ENCODE data around the gene HMGA1. TPM values are rescaled to one million over a fixed set of nuclear protein-coding genes. Genes with fewer than 3 reads are reported as not detected.
A peak's percentile ranks its signal among the peaks of the same experiment; 100 is the strongest.
"Not testable (repeated sequence)": the region's sequence is repeated elsewhere in the genome, so short reads cannot be mapped to it uniquely, and the experiment has no call there.

The HMGA1 gene
- total and polyA plus RNA-seq, 12 donors = 14.2 to 54.9 (median 40.9) TPM

DNA sequence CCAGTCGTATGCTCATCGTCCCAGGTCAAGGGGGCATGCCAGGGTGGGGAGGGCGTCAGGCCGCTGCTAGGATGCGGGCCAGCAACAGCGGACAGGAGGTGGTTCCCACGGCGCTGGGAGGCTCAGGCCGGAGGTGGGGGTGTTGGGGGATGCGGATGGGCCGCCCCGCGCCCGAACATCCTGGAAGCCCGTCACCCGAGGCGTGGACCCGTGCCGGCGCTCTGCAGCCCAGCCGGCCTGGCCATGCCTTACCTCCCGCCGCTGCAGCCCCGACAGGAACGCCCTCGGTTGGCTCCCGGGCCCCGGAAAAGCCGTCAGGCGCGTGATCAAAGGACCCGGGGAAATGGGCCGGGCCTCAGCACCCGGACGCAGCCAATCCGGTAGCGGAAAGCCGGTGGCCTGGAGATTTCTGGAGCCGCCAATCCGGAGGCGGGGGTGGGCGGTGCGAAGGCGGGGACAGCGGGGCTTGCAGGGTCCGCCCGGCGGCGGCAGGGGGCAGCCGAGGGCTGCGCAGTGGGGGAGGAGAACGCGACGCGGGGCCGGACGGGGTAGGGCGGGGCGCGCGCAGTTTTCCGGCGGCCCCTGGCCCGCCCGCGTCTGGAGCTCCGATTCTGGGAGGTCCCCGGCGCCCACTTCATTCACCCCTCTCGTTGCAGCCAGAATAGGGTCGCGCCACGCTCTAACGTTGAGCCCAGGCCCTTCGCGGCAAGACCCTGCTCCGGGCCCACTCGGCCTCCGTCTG, 12.2 kb downstream of the HMGA1 start, which contains the start of gene SMIM29:
Gene SMIM29, minus strand, starts transcription at position 280 of the 742 bp plus-strand sequence. CDS start 1,215 bp downstream, outside the sequence.
- H3K27me3 ChIP-seq = no peaks in the 10 kb centered on the region
- H3K4me1 ChIP-seq = peaks cover 9 to 39% (median 28%) of the 10 kb centered on the region in 9 donors
- DNase-seq (peak; percentile 97), ATAC-seq (peak; percentile 89 to 97 (median 94))
- peak; percentile 91 to 100 (median 97) for TF ChIP-seq CTCF (IDR thresholded peaks at IDR 0.05)
- H3K27ac ChIP-seq = peak within 1 kb of the TSS; percentile 68 to 98 (median 95)
- H3K4me3 ChIP-seq = peak within 1 kb of the TSS; percentile 60 to 96 (median 86)
- H3K36me3 ChIP-seq = peaks cover 0 to 6% (median 0%) of the 10 kb centered on the region in 9 donors
- WGBS, 2 donors = 1% methylated on average over 66 to 79 of the region's 79 CpGs
- H3K9me3 ChIP-seq = no peaks in the 10 kb centered on the region
- intact Hi-C loops (cut with DNase I) = loop anchor here (1.0 to 5.0 kb wide), 14 partner anchors 24 to 358 kb away; partner anchors contain the start of gene NUDT3 (in 7 of the 10)

- no peaks in the 10 kb centered on the region for H3K9me3 ChIP-seq
Measured at GRCh38 chr6:34249469-34250261, 13.0 kb downstream of the HMGA1 start.

GRCh38 chr6:34252395-34252794, 15.7 kb downstream of the HMGA1 start:
- H3K4me1 ChIP-seq = peaks cover 0 to 25% (median 17%) of the 10 kb centered on the region in 9 donors
- H3K27me3 ChIP-seq, ATAC-seq, DNase-seq, H3K4me3 ChIP-seq, H3K9me3 ChIP-seq, H3K27ac ChIP-seq, H3K36me3 ChIP-seq: not testable (repeated sequence)
- intact Hi-C loops (cut with DNase I) = loop anchor here in 1 of 10 donors (10.0 kb wide), 1 partner anchor 52 kb away; no protein-coding TSS in a partner anchor
- WGBS, 2 donors = 55 to 62% methylated on average over 2 of the region's 2 CpGs

More at GRCh38 chr6:34249469-34250261, 13.0 kb downstream of the HMGA1 start:
- ATAC-seq = peak in 7 of 8 donors; percentile 31 to 70 (median 41)
- H3K4me3 ChIP-seq = peak overlapping the region; percentile 42 to 96 (median 86)
- H3K27me3 ChIP-seq = no peaks in the 10 kb centered on the region
- no peak for TF ChIP-seq CTCF (IDR thresholded peaks at IDR 0.05)
- 38 to 40% methylated on average over 17 to 18 of the region's 18 CpGs for WGBS, 2 donors
- H3K36me3 ChIP-seq = peaks cover 0 to 6% (median 0%) of the 10 kb centered on the region in 9 donors
- peaks cover 2 to 31% (median 20%) of the 10 kb centered on the region in 9 donors for H3K4me1 ChIP-seq
- DNase-seq = no peak
- peak overlapping the region; percentile 68 to 98 (median 95) for H3K27ac ChIP-seq
- intact Hi-C loops (cut with DNase I) = loop anchor here (1.0 to 10.0 kb wide), 15 partner anchors 25 to 358 kb away; partner anchors contain the start of gene NUDT3 (in 7 of the 10)

DNA sequence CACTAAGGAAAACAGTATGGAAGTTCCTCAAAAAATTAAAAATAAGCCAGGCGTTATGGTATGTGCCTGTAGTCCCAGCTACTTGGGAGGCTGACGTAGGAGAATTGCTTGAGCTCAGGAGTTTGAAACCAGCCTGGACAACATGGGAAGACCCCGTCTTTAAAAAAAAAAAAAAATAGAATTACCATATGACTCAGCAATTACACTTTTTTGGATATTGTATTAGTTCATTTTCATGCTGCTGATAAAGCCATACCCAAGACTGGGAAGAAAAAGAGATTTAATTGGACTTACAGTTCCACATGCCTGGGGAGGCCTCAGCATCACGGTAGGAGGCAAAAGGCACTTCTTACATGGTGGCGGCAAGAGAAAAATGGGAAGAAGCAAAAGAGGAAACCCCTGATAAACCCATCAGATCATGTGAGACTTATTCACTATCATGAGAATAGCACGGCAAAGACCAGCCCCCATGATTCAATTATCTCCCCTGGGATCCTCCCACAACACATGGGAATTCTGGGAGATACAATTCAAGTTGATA, 22.9 kb downstream of the HMGA1 start:
- 89 to 90% methylated on average over 6 of the region's 6 CpGs for WGBS, 2 donors
- TF ChIP-seq CTCF (IDR thresholded peaks at IDR 0.05) = no peak
- Histone ChIP-seq H3K36me3 (peaks cover 0 to 3% (median 0%) of the 10 kb centered on the region in 9 donors), H3K27me3 (no peaks in the 10 kb centered on the region), H3K9me3 (peaks cover 0 to 29% (median 0%) of the 10 kb centered on the region in 11 donors), H3K4me1 (no peaks in the 10 kb centered on the region), H3K4me3 (no peak overlapping the region), H3K27ac (no peak overlapping the region)
- DNase-seq = no peak
- no peak for ATAC-seq
- intact Hi-C loops (cut with DNase I) = loop anchor here in 1 of 10 donors (10.0 kb wide), 1 partner anchor 45 kb away; no protein-coding TSS in a partner anchor

Data from heart right ventricle (tissue), 16 donors.